ENCODE measurements around the gene ARHGAP19. TPM values are rescaled to one million over a fixed set of nuclear protein-coding genes. Genes with fewer than 3 reads are reported as not detected.

The ARHGAP19 gene
- total RNA-seq, 4 donors from 2014 or later = 7.0 to 11.0 (median 8.5) TPM

DNA sequence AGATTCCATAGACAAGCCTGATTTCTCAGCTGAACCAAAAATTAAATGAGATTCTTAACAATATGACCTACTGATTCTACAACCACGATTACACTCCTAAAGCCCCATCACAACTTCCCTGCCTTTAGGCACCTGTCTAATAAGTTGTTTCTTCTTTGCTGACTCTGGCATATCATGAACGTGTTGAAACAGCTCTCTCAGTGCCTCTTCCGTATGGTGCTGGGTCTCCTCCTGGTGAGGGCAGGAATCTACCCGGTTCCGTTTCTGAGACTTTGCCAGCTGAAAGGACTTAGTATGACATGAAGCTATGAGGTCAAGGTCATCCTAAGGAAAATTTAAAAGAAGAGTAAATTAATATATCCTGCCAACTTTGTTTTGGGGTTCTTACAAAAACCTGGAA, 48.6 kb downstream of the ARHGAP19 start:
- WGBS, 2 donors = 79% methylated on average over 5 of the region's 5 CpGs
- intact Hi-C loops (cut with DNase I) = no loop called here
- Histone ChIP-seq H3K9me3 (no peaks in the 10 kb centered on the region), H3K36me3 (no peaks in the 10 kb centered on the region), H3K27me3 (no peaks in the 10 kb centered on the region), H3K4me1 (peaks cover 6% of the 10 kb centered on the region in 2 donors), H3K4me3 (replicated peaks in 1 of 3) (no peak overlapping the region), H3K27ac (no peak overlapping the region)
- DNase-seq = no peak
- TF ChIP-seq, protein P1, sequence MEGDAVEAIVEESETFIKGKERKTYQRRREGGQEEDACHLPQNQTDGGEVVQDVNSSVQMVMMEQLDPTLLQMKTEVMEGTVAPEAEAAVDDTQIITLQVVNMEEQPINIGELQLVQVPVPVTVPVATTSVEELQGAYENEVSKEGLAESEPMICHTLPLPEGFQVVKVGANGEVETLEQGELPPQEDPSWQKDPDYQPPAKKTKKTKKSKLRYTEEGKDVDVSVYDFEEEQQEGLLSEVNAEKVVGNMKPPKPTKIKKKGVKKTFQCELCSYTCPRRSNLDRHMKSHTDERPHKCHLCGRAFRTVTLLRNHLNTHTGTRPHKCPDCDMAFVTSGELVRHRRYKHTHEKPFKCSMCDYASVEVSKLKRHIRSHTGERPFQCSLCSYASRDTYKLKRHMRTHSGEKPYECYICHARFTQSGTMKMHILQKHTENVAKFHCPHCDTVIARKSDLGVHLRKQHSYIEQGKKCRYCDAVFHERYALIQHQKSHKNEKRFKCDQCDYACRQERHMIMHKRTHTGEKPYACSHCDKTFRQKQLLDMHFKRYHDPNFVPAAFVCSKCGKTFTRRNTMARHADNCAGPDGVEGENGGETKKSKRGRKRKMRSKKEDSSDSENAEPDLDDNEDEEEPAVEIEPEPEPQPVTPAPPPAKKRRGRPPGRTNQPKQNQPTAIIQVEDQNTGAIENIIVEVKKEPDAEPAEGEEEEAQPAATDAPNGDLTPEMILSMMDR (IDR thresholded peaks at IDR 0.05) = no peak
- TF ChIP-seq POLR2A (IDR thresholded peaks at IDR 0.05) = no peak

DNA sequence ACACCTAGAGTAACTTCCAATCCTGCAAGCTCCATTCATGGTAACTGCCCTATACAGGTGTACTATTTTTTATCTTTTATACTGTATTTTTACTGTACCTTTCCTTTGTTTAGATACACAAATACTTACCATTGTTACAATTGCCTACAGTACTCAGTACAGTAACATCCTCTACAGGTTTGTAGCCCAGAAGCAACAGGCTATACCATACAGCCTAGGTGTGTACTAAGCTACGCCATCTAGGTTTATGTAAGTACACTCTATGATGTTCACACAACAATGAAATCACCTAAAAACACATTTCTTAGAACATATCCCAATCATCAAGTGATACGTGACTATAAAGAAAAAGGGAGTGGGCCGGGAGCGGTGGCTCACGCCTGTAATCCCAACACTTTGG, 53.6 kb downstream of the ARHGAP19 start:
- Histone ChIP-seq H3K4me3 (replicated peaks in 1 of 3) (no peak overlapping the region), H3K9me3 (no peaks in the 10 kb centered on the region), H3K4me1 (no peaks in the 10 kb centered on the region), H3K36me3 (no peaks in the 10 kb centered on the region), H3K27me3 (no peaks in the 10 kb centered on the region), H3K27ac (no peak overlapping the region)
- intact Hi-C loops (cut with DNase I) = no loop called here
- no peak for DNase-seq
- TF ChIP-seq, protein P1 (IDR thresholded peaks at IDR 0.05) = no peak
- TF ChIP-seq POLR2A (IDR thresholded peaks at IDR 0.05) = no peak
- WGBS, 2 donors = 86 to 98% methylated on average over 5 of the region's 5 CpGs

- no peaks in the 10 kb centered on the region for H3K27me3 ChIP-seq
- H3K4me1 ChIP-seq = no peaks in the 10 kb centered on the region
- 94 to 95% methylated on average over 4 of the region's 4 CpGs for WGBS, 2 donors
- no peak overlapping the region for H3K27ac ChIP-seq
- H3K36me3 ChIP-seq = no peaks in the 10 kb centered on the region
- TF ChIP-seq, protein P1 (IDR thresholded peaks at IDR 0.05) = no peak
- no peak for TF ChIP-seq POLR2A (IDR thresholded peaks at IDR 0.05)
- no peak for DNase-seq
- no peaks in the 10 kb centered on the region for H3K9me3 ChIP-seq
- intact Hi-C loops (cut with DNase I) = no loop called here
- no peak overlapping the region for H3K4me3 ChIP-seq (replicated peaks in 1 of 3)
Measured at GRCh38 chr10:97235353-97235752, 57.1 kb downstream of the ARHGAP19 start.

GRCh38 chr10:97234400-97234799, 58.0 kb downstream of the ARHGAP19 start:
- Histone ChIP-seq H3K36me3 (no peaks in the 10 kb centered on the region), H3K27me3 (no peaks in the 10 kb centered on the region), H3K4me1 (no peaks in the 10 kb centered on the region), H3K9me3 (no peaks in the 10 kb centered on the region), H3K27ac (no peak overlapping the region), H3K4me3 (replicated peaks in 1 of 3) (no peak overlapping the region)
- DNase-seq = no peak
- intact Hi-C loops (cut with DNase I) = no loop called here
- WGBS, 2 donors = 47 to 51% methylated on average over 1 of the region's 1 CpG
- TF ChIP-seq, protein P1 (IDR thresholded peaks at IDR 0.05) = peak in 4 of 6 experiments; percentile 23 to 60 (median 54)
- TF ChIP-seq POLR2A (IDR thresholded peaks at IDR 0.05) = no peak

DNA sequence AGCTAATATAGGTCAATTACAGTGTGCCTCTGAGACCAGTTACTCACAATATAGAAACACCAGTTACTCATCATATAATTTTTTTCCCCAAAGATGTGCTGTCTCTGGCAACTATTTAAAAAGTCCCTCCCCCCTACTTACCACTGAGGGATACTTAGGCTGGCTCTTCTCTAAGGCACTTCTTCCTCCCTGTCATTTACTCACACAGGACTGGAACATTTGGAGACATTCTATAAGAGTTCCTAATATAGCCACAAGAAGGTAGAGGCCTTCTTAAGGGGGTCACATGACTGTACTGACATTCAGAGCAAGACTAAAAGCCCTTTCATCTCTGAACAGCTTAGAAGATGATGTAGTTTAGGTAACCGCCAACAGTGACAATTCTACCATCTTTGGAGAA, 62.3 kb downstream of the ARHGAP19 start:
- Histone ChIP-seq H3K27ac (no peak overlapping the region), H3K36me3 (no peaks in the 10 kb centered on the region), H3K27me3 (no peaks in the 10 kb centered on the region), H3K9me3 (no peaks in the 10 kb centered on the region), H3K4me1 (no peaks in the 10 kb centered on the region), H3K4me3 (replicated peaks in 1 of 3) (no peak overlapping the region)
- DNase-seq = no peak
- intact Hi-C loops (cut with DNase I) = no loop called here
- TF ChIP-seq POLR2A (IDR thresholded peaks at IDR 0.05) = no peak
- TF ChIP-seq, protein P1 (IDR thresholded peaks at IDR 0.05) = no peak
- 93 to 98% methylated on average over 1 of the region's 1 CpG for WGBS, 2 donors

All from thyroid gland (tissue), 4 donors.